GM12878 (cell line): Measurements from ENCODE around the gene PTPRN2. TPM values are rescaled to one million over a fixed set of nuclear protein-coding genes. Genes with fewer than 3 reads are reported as not detected.

ENCODE experiments used
- ATAC-seq: fragments of 200-7000 bp; cut with Tn5 transposase; 3 replicates; pipeline ENCODE4 v1.9.1; 2020; ENCODE audit warnings: mild to moderate bottlenecking, moderate library complexity
- BruUV-seq: library from RNA; stranded (reverse); fragments of 400-500 nt; replicated peaks from 2 replicates; lab custom pipeline; 2021; lab: Mats Ljungman, UMichigan
- CTCF ChIA-PET: fragments of 300-600 bp; sonication (Branson Sonifier 250); formaldehyde crosslinking; extraction: SDS; loops from one replicate; lab custom pipeline; 2021; ENCODE audit warnings: inconsistent platforms; lab: Yijun Ruan, JAX
- POLR2A ChIA-PET: fragments of 350-600 bp; formaldehyde crosslinking; extraction: SDS; loops from one replicate; lab custom pipeline; 2021; ENCODE audit warnings: inconsistent platforms; lab: Charles Lee
- RAD21 ChIA-PET: fragments of 300-600 bp; sonication (Branson Sonifier 250); formaldehyde crosslinking; loops from one replicate; lab custom pipeline; 2023; ENCODE audit warnings: antibody characterized with exemption; ENCODE audit not compliant: unreplicated experiment; lab: Charles Lee
- SMC1A ChIA-PET: fragments of 300-600 bp; sonication (Branson Sonifier 250); formaldehyde crosslinking; loops from one replicate; lab custom pipeline; 2023; ENCODE audit not compliant: unreplicated experiment, uncharacterized antibody; lab: Charles Lee
- DNase-seq: peaks from one replicate; pipeline ENCODE4 v3.0.0-alpha.2; 2011; ENCODE audit warnings: low read depth, low spot score
- FAIRE-seq: peaks from 3 replicates; lab custom pipeline; 2011; peaks lifted over from hg19 to GRCh38; lab: Jason Lieb, UNC
- H2AFZ ChIP-seq: 2 replicates; pipeline ENCODE4 v1.6.0; 2011; ENCODE audit warnings: low read depth, low read length, control low read depth; ENCODE audit not compliant: control insufficient read depth
- H3K27ac ChIP-seq: 2 replicates; pipeline ENCODE4 v1.5.1; 2011; ENCODE audit warnings: control low read depth; ENCODE audit not compliant: control insufficient read depth, insufficient read depth
- H3K27me3 ChIP-seq, 2 experiments: replicated peaks in 1 of 2; 2 replicates each; pipeline versions ENCODE4 v1.6.0 to v1.6.1; 2011; ENCODE audit warnings: low read length in 1 of 2; ENCODE audit not compliant: control insufficient read depth in 2 of 2, insufficient read depth in 2 of 2
- H3K36me3 ChIP-seq, 2 experiments: 2 replicates each; pipeline ENCODE4 v1.5.1; 2011; ENCODE audit warnings: low read length in 1 of 2; ENCODE audit not compliant: control insufficient read depth in 2 of 2, insufficient read depth in 2 of 2
- H3K4me1 ChIP-seq: 2 replicates; pipeline ENCODE4 v1.6.1; 2011; ENCODE audit warnings: mild to moderate bottlenecking, low read length, moderate library complexity, mixed read lengths; ENCODE audit not compliant: control insufficient read depth, insufficient read depth
- H3K4me2 ChIP-seq: 2 replicates; pipeline ENCODE4 v1.6.0; 2011; ENCODE audit warnings: control low read depth; ENCODE audit not compliant: control insufficient read depth, insufficient read depth
- H3K4me3 ChIP-seq: fragments of 200-600 bp; sonication (generic); 2 replicates; pipeline ENCODE4 v1.5.1; 2016
- H3K79me2 ChIP-seq: 2 replicates; pipeline ENCODE4 v1.6.0; 2011; ENCODE audit warnings: low read length; ENCODE audit not compliant: control insufficient read depth, insufficient read depth
- H3K9ac ChIP-seq: 2 replicates; pipeline ENCODE4 v1.8.0; 2011; ENCODE audit warnings: low read length, control low read depth, mixed read lengths; ENCODE audit not compliant: control insufficient read depth, insufficient read depth
- H3K9me3 ChIP-seq: replicated peaks from 3 replicates; pipeline ENCODE4 v1.5.1; 2011; ENCODE audit warnings: mild to moderate bottlenecking, low read length; ENCODE audit not compliant: control insufficient read depth, insufficient read depth
- H4K20me1 ChIP-seq: 2 replicates; pipeline ENCODE4 v1.6.0; 2011; ENCODE audit not compliant: control insufficient read depth, insufficient read depth
- CBFB ChIP-seq: IDR thresholded peaks from 2 replicates; pipeline ENCODE4 v1.6.1; 2016; ENCODE audit warnings: antibody characterized with exemption, low read depth
- CREM ChIP-seq: IDR thresholded peaks from 2 replicates; pipeline ENCODE4 v1.6.1; 2014; ENCODE audit warnings: antibody characterized with exemption, low read depth
- DPF2 ChIP-seq: fragments of 450-650 bp; IDR thresholded peaks from 2 replicates; pipeline ENCODE4 v1.6.1; 2017; ENCODE audit warnings: mild to moderate bottlenecking
- FOXK2 ChIP-seq: fragments of 450-650 bp; IDR thresholded peaks from 2 replicates; pipeline ENCODE4 v1.6.1; 2017; ENCODE audit warnings: mild to moderate bottlenecking, moderate library complexity
- LARP7 ChIP-seq: fragments of 450-650 bp; IDR thresholded peaks from 2 replicates; pipeline ENCODE4 v1.6.1; 2017; ENCODE audit warnings: mild to moderate bottlenecking
- NR2F1 ChIP-seq: fragments of 450-650 bp; conservative IDR thresholded peaks from 2 replicates; pipeline ENCODE4 v1.6.1; 2017; ENCODE audit warnings: mild to moderate bottlenecking
- PAX5 ChIP-seq: IDR thresholded peaks from 2 replicates; pipeline ENCODE4 v1.6.1; 2011; ENCODE audit warnings: low read depth, low read length, borderline replicate concordance
- RBBP5 ChIP-seq: fragments of 200-600 bp; sonication (generic); conservative IDR thresholded peaks from 2 replicates; pipeline ENCODE4 v1.6.1; 2016
- RUNX3 ChIP-seq: IDR thresholded peaks from 2 replicates; pipeline ENCODE4 v1.6.1; 2012; ENCODE audit warnings: low read length, inconsistent platforms
- STAT1 ChIP-seq: fragments of 450-650 bp; conservative IDR thresholded peaks from 2 replicates; pipeline ENCODE4 v1.6.1; 2014; ENCODE audit warnings: antibody characterized with exemption, mild to moderate bottlenecking
- TCF12 ChIP-seq: IDR thresholded peaks from 2 replicates; pipeline ENCODE4 v1.6.1; 2011; ENCODE audit warnings: low read depth, mild to moderate bottlenecking, low read length
- ZNF217 ChIP-seq: fragments of 450-650 bp; IDR thresholded peaks from 2 replicates; pipeline ENCODE4 v1.6.1; 2017; ENCODE audit warnings: antibody characterized with exemption, mild to moderate bottlenecking
- WGBS: methylation state at CpG from one replicate; pipeline ENCODE4 v1.1.6; 2016; ENCODE audit warnings: low lambda C conversion rate; ENCODE audit not compliant: insufficient replicate concordance, insufficient coverage; ENCODE audit errors: missing lambda C conversion rate; 5-methylcytosine and 5-hydroxymethylcytosine counted together
- in situ Hi-C: fragments of 300-500 bp; cut with MboI; formaldehyde crosslinking; loops from 9 replicates; pipeline ENCODE4 v1.14.3; 2018; ENCODE audit warnings: mixed read lengths
- intact Hi-C: fragments of 100-400 bp; cut with micrococcal nuclease; formaldehyde crosslinking; loops from one replicate; pipeline ENCODE4 v1.14.2; 2022; ENCODE audit not compliant: unreplicated experiment
- polyA plus RNA-seq, 11 experiments: library from polyadenylated mRNA; depleted of rRNA in 4 of 11; unstranded in 6 of 11; stranded (reverse) in 5 of 11; fragments of >200 nt; fragmentation: Nextera tagmentation in 4 of 11; fragmentation: Illumina TruSeq in 1 of 11; extraction: Ambion mirVana in 4 of 11; extraction: Trizol in 1 of 11; gene quantifications; 1 replicate in 1 of 11; 2 replicates in 10 of 11; pipeline versions ENCODE4 v1.2.1 to v1.2.3, GENCODE V29; 2011 to 2016; ENCODE audit warnings: inconsistent platforms in 2 of 11, missing spikeins in 2 of 11, low read depth in 1 of 11
- total RNA-seq, 4 experiments: library from RNA; depleted of rRNA in 3 of 4; stranded (reverse); fragments of >200 nt in 3 of 4; fragmentation: Illumina TruSeq in 1 of 4; extraction: Trizol in 1 of 4; gene quantifications; 2 replicates each; pipeline versions ENCODE4 v1.2.1 to v1.2.3, GENCODE V29; 2013 to 2021
- TF ChIP-seq, protein P1 (sequence below): fragments of 450-650 bp; IDR thresholded peaks from 2 replicates; pipeline ENCODE4 v1.6.1; 2018; ENCODE audit warnings: borderline replicate concordance, mild to moderate bottlenecking; ENCODE audit not compliant: partially characterized antibody
- TF ChIP-seq, protein P2 (sequence below): fragments of 450-650 bp; IDR thresholded peaks from 2 replicates; pipeline ENCODE4 v1.6.1; 2016; ENCODE audit warnings: mild to moderate bottlenecking
- TF ChIP-seq, protein P3 (sequence below): fragments of 450-650 bp; IDR thresholded peaks from 2 replicates; pipeline ENCODE4 v1.6.1; 2016; ENCODE audit warnings: mild to moderate bottlenecking, moderate library complexity, borderline replicate concordance
- TF ChIP-seq, protein P4 (sequence below): fragments of 450-650 bp; IDR thresholded peaks from 2 replicates; pipeline ENCODE4 v1.6.1; 2014; ENCODE audit warnings: mild to moderate bottlenecking

Gene PTPRN2
- total and polyA plus RNA-seq, 10 of the 15 experiments (the other 5 are each of a cell fraction or from before 2014, with no cell fraction given) = 5.4 TPM; not detected in 9

- no TSS peak for BruUV-seq
- H3K9me3 ChIP-seq = no peaks in the 10 kb centered on the region; the same call in 2 of the 3 replicates
- ChIA-PET CTCF (no interaction called here), SMC1A (no interaction called here), RAD21 (no interaction called here), POLR2A (no interaction called here)
- FAIRE-seq (no peak), ATAC-seq (no peak), DNase-seq (no peak)
- H3K4me2 ChIP-seq = no peak overlapping the region
- H3K36me3 ChIP-seq = no peaks in the 10 kb centered on the region
- no peak overlapping the region for H3K27ac ChIP-seq
- no peaks in the 10 kb centered on the region for H3K4me1 ChIP-seq
- TF ChIP-seq CBFB (no peak), DPF2 (no peak), PAX5 (no peak), NR2F1 (no peak), LARP7 (no peak), RUNX3 (no peak), CREM (no peak), ZNF217 (no peak), FOXK2 (no peak), RBBP5 (no peak), STAT1 (no peak), TCF12 (no peak)
- TF ChIP-seq, protein P1, sequence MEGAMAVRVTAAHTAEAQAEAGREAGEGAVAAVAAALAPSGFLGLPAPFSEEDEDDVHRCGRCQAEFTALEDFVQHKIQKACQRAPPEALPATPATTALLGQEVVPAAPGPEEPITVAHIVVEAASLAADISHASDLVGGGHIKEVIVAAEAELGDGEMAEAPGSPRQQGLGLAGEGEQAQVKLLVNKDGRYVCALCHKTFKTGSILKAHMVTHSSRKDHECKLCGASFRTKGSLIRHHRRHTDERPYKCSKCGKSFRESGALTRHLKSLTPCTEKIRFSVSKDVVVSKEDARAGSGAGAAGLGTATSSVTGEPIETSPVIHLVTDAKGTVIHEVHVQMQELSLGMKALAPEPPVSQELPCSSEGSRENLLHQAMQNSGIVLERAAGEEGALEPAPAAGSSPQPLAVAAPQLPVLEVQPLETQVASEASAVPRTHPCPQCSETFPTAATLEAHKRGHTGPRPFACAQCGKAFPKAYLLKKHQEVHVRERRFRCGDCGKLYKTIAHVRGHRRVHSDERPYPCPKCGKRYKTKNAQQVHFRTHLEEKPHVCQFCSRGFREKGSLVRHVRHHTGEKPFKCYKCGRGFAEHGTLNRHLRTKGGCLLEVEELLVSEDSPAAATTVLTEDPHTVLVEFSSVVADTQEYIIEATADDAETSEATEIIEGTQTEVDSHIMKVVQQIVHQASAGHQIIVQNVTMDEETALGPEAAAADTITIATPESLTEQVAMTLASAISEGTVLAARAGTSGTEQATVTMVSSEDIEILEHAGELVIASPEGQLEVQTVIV = no peak
- TF ChIP-seq, protein P2, sequence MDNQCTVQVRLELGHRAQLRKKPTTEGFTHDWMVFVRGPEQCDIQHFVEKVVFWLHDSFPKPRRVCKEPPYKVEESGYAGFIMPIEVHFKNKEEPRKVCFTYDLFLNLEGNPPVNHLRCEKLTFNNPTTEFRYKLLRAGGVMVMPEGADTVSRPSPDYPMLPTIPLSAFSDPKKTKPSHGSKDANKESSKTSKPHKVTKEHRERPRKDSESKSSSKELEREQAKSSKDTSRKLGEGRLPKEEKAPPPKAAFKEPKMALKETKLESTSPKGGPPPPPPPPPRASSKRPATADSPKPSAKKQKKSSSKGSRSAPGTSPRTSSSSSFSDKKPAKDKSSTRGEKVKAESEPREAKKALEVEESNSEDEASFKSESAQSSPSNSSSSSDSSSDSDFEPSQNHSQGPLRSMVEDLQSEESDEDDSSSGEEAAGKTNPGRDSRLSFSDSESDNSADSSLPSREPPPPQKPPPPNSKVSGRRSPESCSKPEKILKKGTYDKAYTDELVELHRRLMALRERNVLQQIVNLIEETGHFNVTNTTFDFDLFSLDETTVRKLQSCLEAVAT = no peak
- TF ChIP-seq, protein P3, sequence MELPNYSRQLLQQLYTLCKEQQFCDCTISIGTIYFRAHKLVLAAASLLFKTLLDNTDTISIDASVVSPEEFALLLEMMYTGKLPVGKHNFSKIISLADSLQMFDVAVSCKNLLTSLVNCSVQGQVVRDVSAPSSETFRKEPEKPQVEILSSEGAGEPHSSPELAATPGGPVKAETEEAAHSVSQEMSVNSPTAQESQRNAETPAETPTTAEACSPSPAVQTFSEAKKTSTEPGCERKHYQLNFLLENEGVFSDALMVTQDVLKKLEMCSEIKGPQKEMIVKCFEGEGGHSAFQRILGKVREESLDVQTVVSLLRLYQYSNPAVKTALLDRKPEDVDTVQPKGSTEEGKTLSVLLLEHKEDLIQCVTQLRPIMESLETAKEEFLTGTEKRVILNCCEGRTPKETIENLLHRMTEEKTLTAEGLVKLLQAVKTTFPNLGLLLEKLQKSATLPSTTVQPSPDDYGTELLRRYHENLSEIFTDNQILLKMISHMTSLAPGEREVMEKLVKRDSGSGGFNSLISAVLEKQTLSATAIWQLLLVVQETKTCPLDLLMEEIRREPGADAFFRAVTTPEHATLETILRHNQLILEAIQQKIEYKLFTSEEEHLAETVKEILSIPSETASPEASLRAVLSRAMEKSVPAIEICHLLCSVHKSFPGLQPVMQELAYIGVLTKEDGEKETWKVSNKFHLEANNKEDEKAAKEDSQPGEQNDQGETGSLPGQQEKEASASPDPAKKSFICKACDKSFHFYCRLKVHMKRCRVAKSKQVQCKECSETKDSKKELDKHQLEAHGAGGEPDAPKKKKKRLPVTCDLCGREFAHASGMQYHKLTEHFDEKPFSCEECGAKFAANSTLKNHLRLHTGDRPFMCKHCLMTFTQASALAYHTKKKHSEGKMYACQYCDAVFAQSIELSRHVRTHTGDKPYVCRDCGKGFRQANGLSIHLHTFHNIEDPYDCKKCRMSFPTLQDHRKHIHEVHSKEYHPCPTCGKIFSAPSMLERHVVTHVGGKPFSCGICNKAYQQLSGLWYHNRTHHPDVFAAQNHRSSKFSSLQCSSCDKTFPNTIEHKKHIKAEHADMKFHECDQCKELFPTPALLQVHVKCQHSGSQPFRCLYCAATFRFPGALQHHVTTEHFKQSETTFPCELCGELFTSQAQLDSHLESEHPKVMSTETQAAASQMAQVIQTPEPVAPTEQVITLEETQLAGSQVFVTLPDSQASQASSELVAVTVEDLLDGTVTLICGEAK = no peak
- TF ChIP-seq, protein P4, sequence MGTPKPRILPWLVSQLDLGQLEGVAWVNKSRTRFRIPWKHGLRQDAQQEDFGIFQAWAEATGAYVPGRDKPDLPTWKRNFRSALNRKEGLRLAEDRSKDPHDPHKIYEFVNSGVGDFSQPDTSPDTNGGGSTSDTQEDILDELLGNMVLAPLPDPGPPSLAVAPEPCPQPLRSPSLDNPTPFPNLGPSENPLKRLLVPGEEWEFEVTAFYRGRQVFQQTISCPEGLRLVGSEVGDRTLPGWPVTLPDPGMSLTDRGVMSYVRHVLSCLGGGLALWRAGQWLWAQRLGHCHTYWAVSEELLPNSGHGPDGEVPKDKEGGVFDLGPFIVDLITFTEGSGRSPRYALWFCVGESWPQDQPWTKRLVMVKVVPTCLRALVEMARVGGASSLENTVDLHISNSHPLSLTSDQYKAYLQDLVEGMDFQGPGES = no peak
- H3K4me3 ChIP-seq = no peak overlapping the region
- intact Hi-C loops = no loop called here
- no peak overlapping the region for H2AFZ ChIP-seq
- WGBS = 11% methylated on average over 4 of the region's 4 CpGs
- H3K27me3 ChIP-seq = no peaks in the 10 kb centered on the region
- in situ Hi-C loops = no loop called here
- no peaks in the 10 kb centered on the region for H4K20me1 ChIP-seq
- no peaks in the 10 kb centered on the region for H3K79me2 ChIP-seq
- no peak overlapping the region for H3K9ac ChIP-seq
Observed at GRCh38 chr7:157599491-157599890, 988.1 kb downstream of the PTPRN2 start.
